NOMO-1 treated with dmso at 0.1 percent for 144 hours (cell line): ENCODE measurements around the gene SDHAF3.
"Not testable (repeated sequence)": the region's sequence is repeated elsewhere in the genome, so short reads cannot be mapped to it uniquely, and the experiment has no call there.

Experiments
- DNase-seq: peaks from one replicate; lab custom pipeline; 2025; ENCODE audit not compliant: unreplicated experiment; lab: John Stamatoyannopoulos, UW

SDHAF3 gene

DNA sequence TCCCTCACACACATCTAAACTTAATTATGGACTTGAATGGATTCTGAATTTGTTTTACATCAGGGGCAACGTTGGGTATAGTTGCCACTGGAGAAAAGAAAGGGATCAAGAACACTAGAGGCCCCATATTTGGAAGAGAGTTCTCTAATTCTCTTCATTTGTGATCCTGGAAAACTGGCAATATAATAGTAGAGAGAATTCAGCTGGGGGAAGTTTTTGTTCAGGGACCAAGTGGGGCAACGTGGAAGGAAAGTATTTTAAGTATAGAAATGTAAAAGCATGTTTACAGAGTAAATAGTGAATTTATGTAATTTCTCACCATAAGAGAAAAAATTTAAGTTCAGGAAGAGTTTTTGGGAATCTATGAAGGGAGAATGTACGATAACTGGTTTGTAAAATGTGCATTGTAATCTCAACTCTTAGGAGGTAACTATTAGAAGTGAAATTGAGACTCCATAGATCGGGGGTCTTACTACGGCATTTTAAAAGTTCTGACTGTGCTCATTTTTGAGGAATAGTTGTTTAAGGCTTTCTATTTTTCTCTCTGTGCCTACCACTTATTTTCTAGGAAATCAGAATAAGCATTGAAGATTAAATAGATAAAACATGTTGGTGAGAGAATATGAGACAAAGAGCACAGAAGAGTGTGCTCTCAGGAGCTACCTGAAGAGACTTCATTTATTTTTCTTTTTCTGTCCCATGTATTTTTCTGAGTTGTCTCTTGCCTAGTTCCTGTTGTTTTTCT is 3.4 kb downstream of the SDHAF3 start:
- no peak for DNase-seq

DNA sequence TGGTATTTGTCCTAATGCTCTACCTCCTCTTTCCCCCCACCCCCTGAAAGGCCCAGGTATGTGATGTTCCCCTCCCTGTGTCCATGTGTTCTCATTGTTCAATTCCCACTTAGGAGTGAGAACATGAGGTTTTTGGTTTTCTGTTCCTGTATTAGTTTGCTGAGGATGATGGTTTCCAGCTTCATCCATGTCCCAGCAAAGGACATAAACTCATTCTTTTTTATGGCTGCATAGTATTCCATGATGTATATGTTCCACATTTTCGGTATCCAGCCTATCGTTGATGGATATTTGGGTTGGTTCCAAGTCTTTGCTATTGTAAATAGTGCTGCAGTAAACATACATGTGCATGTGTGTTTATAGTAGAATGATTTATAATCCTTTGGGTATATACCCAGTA is 5.6 kb downstream of the SDHAF3 start:
- DNase-seq = not testable (repeated sequence)

DNA sequence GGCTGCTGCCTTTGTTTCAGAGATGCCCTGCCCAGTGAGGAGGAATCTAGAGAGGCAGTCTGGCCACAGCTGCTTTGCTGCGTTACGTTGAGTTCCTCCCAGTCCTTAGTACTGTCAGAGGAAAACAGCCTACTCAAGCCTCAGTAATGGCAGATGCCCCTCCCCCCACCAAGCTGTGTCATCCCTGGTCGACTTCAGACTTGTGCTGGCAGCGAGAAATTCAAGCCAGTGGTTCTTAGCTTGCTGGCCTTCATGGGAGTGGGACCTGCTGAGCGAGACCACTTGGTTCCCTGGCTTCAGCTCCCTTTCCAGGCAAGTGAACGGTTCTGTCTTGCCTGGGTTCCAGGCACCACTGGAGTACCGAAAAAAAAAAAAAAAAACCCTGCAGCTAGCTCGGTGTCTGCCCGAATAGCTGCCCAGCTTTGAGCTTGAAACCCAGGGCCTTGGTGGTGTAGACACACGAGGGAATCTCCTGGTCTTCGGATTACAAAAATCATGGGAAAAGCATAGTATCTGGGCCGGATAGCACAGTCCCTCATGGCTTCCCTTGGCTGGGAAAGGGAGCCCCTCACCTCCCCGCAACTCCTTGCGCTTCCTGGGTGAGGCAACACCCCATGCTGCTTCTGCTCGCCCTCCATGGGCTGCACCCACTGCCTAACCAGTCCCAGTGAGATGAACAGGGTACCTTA is 9.1 kb downstream of the SDHAF3 start:
- no peak for DNase-seq

DNA sequence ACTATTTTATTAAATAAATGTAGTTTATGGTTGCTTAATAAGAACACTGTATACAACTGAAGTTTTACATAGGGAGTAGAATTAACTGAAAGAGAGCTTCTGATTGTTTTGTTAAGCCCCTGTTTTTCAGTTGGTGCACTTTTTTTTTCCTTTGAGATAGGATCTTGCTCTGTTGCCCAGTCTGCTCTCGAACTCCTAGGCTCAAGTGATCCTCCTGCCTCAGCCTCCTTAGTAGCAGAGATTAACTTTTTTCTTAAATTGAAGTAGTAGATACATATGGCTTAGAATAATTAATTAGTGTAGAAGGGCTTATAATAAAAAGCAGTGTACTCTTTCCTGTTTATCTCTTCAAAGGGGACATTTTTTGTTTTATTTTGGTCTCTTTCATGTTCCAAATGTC is 11.2 kb downstream of the SDHAF3 start:
- no peak for DNase-seq

DNA sequence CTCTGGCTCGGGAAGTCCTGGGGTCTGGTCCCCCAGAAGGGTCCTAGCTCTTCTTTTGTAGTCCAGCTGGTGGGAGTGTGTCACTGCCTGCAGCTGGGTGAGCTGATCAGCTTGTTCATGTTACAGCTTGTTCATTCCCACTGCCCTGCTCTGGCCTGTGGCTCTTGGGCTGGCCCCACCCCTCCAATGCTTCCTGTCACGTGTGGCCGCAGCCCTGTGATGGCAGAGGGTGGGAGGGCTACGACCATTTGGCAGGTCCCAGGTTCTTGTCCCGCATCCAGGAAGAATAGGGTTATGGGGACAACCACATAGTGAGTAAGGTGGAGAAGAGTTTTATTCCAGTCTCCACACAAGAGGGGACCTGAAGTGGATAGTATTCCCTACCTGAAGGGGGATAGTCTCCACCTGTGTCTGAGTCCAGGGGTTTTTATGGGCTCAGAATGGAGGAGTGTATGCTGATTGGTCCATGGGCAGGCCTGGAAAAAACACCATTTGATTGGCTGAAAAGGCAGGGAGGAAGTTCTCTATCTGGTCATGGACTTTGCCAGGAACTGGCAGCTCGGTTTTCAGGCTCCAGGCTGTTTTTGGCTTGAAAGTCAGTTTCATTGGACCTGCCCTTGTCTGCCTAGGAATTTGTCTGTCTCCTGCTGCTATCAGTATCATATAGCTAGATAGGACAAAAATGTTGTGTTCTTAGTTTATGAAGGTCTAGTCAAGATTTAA is 13.1 kb downstream of the SDHAF3 start:
- no peak for DNase-seq

DNA sequence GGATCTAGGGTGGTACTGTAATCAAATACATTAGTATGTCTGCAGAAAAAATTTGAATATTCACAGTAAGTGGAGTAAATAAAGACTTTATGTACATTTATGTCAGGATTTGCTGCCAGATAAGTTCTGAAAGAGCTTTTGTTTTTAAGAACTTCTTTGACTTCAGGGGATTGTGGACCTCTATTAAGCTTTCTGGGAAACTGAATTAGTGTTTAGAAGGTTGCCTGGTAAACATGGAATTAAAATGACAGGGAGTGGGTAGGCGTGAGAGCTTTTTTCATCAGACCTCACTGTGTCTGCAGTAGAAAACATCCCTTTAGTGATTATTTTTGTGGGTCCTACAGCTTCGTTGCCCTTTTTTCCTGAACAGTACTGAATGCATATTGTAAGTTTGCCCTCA is 15.7 kb downstream of the SDHAF3 start:
- DNase-seq = no peak

DNA sequence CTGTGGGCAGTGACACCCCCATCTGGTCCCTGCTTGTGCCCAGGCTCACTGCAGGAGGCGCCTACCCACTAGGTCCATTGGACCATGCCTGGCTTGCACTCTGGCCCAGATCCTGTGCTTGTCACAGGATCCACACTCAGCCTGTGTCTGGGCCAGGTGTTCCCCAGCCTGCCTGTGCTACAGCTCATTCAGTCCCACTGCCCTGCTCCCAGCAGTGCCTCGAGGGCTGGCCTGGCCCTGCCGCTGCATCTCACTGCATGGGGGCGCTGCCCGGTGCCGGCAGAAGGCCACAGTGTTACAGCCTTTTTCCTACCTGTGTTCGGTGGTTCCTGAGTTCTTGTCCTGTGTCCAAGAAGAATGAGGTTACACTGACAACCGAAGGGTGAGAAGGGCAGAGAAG is 21.3 kb downstream of the SDHAF3 start:
- no peak for DNase-seq

DNA sequence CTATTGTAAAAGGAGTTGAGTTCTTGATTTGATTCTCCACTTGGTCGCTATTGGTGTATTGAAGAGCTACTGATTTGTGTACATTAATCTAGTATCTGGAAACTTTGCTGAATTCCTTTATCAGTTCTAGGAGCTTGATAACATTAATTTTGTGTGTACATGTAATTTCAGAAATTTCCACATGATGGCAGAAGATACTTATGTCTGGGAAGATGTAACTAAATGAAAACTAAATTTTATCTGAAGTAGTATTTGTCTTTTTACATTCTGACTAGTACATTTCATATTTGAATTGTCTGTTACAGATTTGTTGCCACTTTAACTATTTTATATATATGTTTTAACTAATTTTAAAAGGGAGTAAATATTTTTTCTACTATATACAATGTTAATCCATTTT is 27.6 kb downstream of the SDHAF3 start:
- no peak for DNase-seq

DNA sequence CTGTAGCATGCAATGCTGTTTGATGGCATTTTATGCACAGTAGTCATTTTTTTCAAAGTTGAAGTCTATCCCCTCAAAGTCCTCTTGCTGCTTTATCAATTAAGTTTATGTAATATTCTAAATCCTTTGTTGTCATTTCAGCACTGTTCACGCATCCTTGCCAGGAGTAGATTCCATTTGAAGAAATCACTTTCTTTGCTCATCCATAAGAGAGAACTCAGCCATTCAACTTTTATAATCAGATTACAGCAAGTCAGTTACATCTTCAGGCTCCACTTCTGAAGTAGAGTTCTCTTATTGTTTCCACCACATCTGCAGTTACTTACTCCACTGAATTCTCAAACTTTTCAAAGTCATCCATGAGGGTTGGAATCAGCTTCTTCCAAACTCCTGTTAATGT is 32.3 kb downstream of the SDHAF3 start:
- no peak for DNase-seq

DNA sequence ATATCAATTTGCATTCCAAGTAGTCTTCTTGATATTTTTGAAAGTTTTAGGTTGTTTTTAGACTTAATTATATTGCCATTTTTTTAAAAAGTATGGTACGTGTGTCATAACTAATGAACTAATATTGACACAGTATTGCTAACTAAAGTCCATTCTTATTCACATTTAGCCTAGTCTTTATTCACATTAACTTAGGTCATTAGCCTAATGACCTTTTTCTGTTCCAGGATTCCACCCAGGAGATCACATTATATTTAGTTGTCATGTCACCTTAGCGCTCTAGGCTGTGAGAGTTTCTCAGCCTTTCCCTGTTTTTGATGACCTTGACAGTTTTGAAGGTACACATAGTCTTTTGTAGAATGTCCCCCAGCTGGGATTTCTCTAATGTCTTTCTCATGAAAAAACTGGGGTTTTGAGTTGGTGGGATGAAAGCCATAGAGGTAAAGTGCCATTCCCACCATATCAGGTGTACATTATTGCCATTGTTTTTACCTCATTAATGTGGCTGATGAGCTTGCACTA is 38.5 kb downstream of the SDHAF3 start:
- no peak for DNase-seq

DNA sequence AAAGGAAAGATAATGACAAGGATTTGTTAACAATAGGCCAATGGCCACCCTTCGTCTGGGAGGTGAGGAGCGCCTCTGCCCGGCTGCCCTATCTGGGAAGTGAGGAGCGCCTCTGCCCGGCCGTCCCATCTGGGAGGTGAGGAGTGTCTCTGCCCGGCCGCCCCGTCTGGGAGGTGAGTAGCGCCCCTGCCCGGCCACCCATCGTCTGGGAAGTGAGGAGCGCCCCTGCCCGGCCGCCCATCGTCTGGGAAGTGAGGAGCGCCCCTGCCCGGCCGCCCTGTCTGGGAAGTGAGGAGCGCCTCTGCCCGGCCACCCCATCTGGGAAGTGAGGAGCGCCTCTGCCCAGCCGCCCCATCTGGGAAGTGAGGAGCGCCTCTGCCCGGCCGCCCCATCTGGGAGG is 42.5 kb downstream of the SDHAF3 start:
- DNase-seq = not testable (repeated sequence)

DNA sequence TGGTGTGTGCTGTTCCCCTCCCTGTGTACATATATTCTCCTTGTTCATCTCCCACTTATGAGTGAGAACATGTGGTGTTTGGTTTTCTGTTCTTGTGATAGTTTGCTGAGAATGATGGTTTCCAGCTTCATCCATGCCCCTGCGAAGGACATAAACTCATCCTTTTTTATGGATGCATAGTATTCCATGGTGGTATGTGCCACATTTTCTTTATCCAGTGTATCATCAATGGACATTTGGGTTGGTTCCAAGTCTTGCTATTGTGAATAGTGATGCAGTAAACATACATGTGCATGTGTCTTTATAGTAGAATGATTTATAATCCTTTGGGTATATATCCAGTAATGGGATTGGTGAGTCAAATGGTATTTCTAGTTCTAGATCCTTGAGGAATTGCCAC is 44.1 kb downstream of the SDHAF3 start:
- not testable (repeated sequence) for DNase-seq

DNA sequence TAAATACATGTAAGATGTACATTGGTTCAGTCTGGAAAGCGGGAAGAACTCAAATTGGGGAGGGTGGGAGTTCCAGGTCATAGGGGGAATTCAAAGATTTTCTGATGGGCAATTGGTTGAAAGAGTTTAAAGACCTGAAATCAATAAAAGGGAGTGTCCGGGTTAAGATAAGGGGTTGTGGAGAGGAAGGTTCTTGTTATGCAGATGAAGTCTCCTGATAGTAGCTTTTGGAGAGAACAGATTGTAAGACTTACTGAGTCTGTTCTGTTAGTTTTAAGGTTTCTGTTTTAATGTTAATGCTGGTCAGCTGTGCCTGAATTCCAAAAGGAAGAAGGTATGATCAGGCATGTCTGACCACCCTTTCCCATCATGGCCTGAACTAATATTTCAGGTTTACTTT is 48.8 kb downstream of the SDHAF3 start:
- no peak for DNase-seq

DNA sequence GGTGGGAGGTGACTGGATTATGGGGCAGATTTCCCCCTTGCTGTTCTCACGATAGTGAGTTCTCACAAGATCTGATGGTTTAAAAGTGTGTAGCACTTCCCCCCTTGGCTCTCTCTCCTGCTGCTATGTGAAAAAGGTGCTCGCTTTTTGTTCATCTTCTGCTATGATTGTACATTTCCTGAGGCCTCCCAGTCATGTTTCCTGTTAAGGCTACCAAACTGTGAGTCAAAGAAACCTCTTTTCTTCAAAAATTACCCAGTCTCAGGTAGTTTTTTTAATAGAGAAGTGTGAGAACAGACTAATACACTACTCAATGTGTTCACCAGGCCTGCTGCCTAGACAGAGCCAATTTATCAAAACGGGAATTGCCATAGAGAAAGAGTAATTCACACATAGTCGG is 49.7 kb downstream of the SDHAF3 start:
- DNase-seq = no peak

DNA sequence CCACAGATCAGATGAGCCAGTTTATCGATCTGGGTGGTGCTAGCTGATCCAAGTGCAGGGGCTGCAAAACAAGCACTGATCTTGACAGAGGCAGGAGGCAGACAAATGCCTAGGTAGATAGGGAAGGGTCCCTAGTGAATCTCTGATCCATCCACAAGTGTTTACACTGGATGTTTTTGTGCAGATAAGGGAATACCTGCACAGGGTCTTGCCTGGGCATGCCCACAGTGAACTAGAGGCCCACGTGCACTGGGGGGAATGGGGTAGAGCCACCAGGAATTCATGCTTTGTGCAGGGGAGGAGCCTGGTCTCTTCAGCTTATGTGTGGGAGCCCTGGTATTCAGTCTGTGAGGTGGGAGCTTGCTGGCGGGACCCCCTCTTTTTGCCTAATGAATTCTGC is 50.3 kb downstream of the SDHAF3 start:
- no peak for DNase-seq

DNA sequence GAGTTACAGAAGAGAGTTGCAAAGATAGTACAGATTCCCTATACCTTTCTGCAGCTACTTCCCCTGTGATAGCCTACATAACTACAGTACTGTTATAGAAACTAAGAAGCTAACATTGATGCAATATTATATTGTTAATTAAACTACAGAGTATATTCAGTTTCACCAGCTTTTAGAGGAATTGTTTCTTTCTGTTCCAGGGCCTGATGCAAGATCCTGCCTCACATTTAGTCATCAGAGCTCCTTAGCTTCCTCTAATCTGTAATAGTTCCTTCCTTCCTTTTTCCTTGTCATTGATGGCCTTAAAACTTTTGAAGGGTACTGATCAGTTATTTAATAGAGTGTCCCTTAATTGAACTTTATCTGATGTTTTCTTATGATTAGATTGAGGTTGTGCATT is 56.8 kb downstream of the SDHAF3 start:
- peak; percentile 70 for DNase-seq

DNA sequence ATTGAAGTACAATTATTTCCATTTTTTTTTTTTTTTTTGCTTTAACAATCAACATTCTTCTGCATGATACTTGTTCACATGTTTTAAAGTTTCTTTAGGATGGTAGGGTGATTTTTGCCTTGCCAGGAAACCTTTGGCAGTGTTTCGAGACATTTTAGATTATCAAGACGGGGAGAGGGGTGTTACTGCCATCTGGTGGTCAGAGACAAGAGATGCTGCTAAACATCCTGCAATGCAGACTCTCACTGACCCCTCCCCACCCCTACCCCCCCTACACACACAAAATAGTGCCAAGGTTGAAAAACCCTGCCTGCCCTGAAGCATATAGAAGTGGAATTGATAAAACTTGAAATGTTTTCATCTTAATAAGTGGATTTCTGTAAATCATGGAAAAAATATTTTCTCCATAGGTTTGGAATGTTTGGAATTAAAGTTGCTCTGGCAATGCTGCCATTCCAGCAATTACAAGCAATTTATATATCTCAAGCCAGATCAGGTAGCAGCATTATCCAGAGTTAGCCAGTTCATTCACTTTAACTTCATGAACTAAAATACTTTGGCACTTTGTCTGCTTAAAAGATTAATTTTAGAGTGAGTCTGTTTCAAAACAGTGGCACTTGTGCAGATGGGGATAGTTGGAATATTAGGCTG is 62.1 kb downstream of the SDHAF3 start:
- DNase-seq = no peak

DNA sequence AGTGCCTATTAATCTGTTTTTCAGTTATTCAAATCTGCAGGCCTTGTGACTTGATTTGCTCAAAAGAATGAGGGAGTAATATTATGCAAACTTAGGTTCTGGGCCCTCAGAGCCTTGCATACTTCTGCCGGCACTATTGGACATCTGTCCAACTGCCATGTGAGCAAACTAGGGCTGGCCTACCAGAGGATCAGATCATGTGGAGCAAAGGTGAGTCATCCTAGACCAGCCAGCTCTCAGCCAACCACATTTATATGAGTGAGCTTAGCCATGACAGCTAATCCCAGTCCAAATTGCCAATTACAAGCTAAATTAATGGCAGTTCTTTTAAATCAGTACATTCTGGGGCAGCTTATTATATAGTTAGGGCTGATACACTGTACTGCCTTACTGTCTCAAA is 69.6 kb downstream of the SDHAF3 start:
- no peak for DNase-seq

DNA sequence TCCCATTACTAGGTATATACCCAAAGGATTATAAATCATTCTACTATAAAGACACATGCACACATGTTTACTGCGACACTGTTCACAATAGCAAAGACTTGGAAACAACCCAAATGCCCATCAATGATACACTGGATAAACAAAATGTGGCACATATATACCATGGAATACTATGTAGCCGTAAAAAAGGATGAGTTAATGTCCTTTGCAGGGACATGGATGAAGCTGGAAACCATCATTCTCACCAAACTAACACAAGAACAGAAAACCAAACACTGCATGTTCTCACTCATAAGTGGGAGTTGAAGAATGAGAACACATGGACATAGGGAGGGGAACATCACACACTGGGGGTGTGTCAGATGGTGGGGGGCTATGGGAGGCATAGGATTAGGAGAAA is 78.7 kb downstream of the SDHAF3 start:
- DNase-seq = not testable (repeated sequence)

DNA sequence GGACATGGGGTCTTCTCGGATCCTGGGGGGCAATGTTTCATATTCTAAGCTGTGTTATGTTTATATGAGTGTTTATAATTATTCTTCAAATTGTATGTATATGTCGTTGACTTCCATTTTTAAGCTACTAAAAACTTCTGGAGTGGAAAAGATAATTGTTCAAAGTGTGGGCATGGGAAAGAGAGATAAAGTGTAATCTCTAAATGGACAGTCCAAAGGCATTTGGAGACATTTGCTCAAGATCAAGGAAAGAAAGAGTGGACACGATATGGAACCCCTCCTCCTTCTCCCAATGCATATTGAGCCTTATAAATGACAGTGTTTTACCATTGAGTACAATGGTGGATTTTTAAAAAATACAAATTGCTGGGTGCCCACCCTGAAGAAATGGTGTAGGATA is 81.1 kb downstream of the SDHAF3 start:
- no peak for DNase-seq

DNA sequence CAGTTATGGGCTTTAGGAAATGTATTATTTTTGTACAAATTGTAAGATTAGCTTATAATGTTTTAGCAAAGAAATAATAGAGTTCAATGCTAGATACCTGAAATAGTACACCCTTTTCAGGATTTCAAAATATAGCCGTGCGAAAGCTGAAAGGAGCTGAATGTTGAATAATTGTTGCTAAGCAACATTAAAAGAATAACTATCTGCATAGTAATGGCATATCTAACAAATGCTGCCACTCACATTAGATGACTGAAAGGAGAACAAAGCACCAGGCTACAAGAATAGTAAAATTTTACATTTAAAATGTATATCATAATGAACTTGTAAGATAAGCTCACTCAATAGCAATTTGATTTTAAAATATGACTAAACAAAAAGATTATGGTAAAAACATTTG is 82.5 kb downstream of the SDHAF3 start:
- no peak for DNase-seq
